OCI-LY1 (cell line): ENCODE data around the gene ARHGAP22.

Experiments used
- EZH2 ChIP-seq: fragments of 200-600 bp; sonication (generic), shearing (Covaris generic); IDR thresholded peaks from 2 replicates; pipeline ENCODE4 v1.8.0; 2017; ENCODE audit warnings: borderline replicate concordance, mixed run types, mild to moderate bottlenecking, antibody characterized with exemption, low read length, moderate library complexity, mixed read lengths
- TF ChIP-seq, protein P1 (sequence below): fragments of 200-600 bp; sonication (generic), shearing (Covaris generic); IDR thresholded peaks from 2 replicates; pipeline ENCODE4 v1.5.1; 2017; ENCODE audit warnings: mild to moderate bottlenecking, antibody characterized with exemption, low read length, moderate library complexity, mixed read lengths

DNA sequence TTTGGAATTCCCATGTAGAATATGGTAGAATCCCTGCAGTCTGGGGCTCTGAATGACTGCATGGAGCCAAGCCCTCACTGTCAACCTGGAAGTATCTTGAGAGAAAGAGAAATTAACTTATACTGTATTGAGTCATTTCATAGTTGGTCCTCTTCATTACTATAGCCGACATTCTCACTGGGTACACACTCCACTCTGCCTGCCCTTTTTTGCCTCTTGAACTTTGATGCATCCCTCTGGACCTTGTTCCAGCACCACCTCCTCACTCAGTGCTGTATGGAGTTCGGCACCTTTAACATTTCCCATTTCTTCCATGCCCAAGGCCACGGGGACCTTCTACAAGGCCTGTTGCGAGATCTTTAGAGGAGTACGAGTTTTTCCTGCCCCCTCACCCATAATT is 4.6 kb upstream of the ARHGAP22 start:
- TF ChIP-seq, protein P1, sequence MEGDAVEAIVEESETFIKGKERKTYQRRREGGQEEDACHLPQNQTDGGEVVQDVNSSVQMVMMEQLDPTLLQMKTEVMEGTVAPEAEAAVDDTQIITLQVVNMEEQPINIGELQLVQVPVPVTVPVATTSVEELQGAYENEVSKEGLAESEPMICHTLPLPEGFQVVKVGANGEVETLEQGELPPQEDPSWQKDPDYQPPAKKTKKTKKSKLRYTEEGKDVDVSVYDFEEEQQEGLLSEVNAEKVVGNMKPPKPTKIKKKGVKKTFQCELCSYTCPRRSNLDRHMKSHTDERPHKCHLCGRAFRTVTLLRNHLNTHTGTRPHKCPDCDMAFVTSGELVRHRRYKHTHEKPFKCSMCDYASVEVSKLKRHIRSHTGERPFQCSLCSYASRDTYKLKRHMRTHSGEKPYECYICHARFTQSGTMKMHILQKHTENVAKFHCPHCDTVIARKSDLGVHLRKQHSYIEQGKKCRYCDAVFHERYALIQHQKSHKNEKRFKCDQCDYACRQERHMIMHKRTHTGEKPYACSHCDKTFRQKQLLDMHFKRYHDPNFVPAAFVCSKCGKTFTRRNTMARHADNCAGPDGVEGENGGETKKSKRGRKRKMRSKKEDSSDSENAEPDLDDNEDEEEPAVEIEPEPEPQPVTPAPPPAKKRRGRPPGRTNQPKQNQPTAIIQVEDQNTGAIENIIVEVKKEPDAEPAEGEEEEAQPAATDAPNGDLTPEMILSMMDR: no peak
- TF ChIP-seq EZH2: no peak
